ENCODE data around the gene ALAS1. TPM values are rescaled to one million over a fixed set of nuclear protein-coding genes. Genes with fewer than 3 reads are reported as not detected.

The ALAS1 gene
- total RNA-seq, 1 donor from 2014 or later, result 78.5 TPM

GRCh38 chr3:52233108-52233591, 35.2 kb downstream of the ALAS1 start:
- intact Hi-C loops (cut with micrococcal nuclease), result no loop called here

- intact Hi-C loops (cut with micrococcal nuclease), result no loop called here
Measured at GRCh38 chr3:52233968-52234367, 36.0 kb downstream of the ALAS1 start.

DNA sequence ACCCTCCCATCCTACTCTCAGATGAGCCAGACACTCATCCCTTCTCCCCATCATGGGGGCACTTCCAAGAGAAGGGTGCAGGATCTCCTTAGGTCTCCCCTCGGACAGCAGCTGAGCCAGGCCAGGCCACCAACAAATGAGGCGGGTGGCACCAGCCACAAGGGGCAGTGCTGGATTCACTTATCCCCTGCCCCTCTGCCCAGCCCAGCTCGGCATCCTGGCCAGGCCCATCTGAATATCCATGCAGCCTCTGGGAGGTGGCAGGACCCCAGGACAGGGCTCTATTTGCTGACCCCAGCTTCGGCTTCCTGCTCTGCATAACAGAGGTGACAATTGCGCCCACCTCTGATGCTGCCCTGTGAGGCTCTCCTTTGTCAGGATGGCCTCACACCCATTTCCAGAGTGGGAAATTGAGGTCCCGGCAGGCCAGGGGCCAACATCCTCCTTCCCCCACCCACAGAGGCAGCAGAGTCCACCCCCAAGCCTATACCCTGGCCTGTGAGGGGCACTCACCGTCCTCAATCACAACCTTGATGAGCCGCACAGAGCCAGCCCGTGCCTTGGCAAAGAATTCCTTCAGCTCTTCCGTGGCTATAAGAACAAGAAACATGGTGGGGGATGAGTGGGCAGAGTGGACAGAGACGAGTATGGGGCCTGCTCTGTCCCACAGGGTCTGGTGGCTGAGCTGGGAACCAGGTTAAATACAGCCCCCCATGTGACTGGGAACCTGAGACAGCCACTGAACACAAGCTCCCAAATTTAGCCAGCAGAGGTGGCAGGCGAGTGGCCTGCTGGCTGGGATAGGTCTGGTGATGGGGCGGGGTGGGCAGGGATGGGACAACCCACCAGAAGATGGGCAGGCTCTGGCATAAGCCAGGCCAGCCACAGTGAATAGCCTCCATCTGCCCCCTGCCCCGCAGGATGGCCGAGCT, 36.8 kb downstream of the ALAS1 start:
- intact Hi-C loops (cut with micrococcal nuclease), result no loop called here

GRCh38 chr3:52236424-52236886, 38.5 kb downstream of the ALAS1 start:
- intact Hi-C loops (cut with micrococcal nuclease), result no loop called here

- intact Hi-C loops (cut with micrococcal nuclease), result no loop called here
Measured at GRCh38 chr3:52237006-52237656, 39.2 kb downstream of the ALAS1 start.

DNA sequence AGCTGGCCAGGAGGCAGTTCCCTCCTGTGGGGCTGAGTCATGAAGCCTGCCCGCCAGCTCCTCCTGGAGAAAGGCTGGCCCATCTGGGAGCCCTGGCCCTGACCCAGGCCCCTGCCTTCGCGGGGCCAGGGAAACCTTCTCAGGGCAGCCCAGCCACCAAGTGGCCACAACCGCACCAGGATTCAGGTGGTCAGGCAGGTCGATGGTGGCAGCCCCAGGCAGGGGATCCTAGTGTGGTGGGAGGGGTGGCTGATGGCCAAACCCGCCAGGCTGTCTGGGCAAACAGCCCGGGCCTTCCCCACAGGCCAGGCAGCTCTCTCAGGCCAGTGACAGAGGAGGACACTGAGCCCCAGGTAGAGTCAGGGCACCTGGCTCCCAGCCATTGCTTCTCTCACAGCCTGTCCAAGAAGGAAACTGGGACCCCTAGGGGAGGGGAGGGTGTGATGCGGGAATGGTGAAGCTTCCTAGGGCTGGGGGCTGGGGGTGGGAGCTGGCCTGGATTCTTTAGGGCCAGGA, 39.8 kb downstream of the ALAS1 start:
- intact Hi-C loops (cut with micrococcal nuclease), result loop anchor here (2.0 kb wide), 3 partner anchors 15 to 243 kb away; partner anchors contain the start of gene RPL29

DNA sequence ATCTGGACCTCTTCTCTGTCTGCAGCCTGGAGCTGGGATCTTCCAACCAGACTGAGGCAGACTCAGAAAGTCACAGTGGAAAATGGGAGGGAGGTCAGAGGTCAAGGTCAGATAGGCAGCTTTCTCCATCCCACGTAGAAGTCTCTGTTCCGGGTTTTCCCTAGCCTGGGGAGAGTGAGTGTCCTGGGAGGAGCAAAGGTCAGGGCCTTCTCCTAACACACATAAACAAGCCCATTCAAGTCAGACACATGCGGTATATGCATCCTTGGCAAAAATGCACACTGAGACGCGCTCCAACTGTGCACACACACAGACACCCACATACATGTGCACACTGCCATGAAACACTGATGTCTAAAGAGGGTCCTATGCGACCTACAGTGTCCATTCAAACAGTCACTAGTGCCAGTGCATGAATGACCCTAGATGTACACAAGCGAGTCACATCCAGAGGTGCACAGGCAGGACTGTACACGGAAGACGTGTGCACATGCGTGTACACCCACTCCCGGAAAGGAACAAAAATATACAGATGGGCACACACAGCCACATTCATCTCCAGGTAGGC, 40.3 kb downstream of the ALAS1 start:
- intact Hi-C loops (cut with micrococcal nuclease), result loop anchor here (2.0 kb wide), 3 partner anchors 15 to 243 kb away; partner anchors contain the start of gene RPL29

DNA sequence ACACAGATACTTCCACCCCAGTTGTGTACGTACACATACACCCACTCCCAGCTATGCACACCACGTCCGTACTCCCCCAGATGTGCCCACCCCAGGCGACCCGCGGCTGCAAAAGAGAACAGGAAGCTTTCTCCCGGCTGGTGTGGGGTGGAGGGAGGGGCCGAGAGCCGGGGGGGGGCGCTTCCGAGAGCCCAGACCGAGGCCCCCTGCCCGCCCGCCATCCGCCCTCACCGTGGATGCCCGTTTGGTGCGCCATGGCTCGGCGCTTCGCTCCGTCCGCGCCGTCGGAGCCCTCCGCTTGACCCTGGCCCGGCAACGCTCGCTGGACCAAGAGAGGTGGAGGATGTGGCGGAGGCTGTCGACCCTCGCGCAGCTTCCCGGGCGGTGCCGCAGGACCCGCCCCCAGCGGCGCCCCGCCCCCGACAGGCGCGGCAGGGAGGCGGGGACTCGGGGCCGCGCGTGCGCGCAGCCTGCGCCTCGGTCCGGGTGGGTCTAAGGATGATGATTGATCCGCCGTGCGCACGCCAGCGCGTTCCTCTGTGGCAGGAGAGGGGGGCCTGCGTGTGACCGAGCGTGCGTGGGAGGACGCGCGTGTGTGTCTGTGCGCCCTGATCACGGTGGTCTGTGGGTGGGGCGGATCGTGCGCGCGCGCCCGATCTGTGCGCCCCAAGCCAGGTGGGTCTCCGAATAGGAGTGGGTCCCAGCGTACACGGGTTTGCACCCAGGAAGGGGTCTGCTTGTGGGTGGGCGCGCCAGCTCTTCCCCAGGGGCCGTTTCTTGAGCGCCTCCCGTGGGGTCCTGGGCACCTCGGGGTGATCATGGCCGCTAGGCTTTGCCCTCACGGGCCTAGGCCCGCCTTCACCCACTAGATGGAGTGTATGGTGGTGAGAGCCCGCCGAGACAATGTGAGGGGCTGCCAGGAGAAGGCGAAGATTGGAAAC, 41.1 kb downstream of the ALAS1 start, which contains the start of gene TWF2:
Gene TWF2, minus strand, starts transcription at position 398 of the 941 bp plus-strand sequence. Its CDS starts 142 bp downstream, at position 256.
- intact Hi-C loops (cut with micrococcal nuclease), result loop anchor here (1.0 to 2.0 kb wide), 10 partner anchors 14 to 244 kb away; partner anchors contain the start of genes POC1A, RPL29 and WDR82

DNA sequence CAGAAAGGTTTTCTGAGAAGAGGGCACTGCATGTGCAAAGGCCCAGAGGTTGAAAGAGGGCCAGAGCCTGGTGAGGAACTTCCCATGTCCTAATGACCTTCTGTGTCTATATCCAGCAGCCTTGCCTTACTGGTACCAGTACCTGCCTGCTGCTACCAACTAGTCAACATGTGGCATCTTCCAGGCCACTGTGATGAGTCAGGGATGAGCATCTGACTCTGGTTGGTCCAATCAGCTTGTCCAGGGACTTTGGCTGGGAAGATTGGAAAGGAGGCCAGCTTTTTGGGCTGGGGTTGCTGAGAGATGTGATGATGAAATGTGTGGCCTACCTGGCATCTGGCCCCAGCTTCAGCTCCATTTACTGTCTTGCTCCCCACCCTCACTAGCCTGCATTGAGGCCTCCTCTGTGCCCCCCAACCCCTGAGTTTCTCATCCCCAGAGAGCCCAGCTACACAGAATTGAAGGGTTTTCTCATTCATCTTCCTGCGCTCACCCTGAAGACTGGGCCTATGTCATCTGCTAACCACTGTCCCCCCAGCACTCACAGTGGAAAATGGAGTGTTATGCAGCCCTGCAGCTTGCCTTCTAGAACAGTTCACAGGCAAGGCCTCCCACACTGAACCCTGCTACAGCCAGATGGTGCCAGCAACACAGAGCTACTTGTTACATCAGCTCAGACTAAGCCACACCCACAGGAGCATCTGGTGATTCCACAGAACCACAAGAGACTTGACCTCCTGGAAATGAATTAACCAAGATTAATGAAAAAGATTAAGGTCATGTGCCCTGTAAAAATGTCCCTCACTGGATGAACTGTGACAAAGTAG, 42.3 kb downstream of the ALAS1 start:
- intact Hi-C loops (cut with micrococcal nuclease), result loop anchor here (2.0 kb wide), 1 partner anchor 297 kb away; the partner anchor contains the start of gene UQCC5

GRCh38 chr3:52240886-52241370, 43.0 kb downstream of the ALAS1 start:
- intact Hi-C loops (cut with micrococcal nuclease), result loop anchor here (2.0 kb wide), 1 partner anchor 296 kb away; the partner anchor contains the start of gene UQCC5

- intact Hi-C loops (cut with micrococcal nuclease), result no loop called here
Measured at GRCh38 chr3:52242039-52242438, 44.1 kb downstream of the ALAS1 start.

DNA sequence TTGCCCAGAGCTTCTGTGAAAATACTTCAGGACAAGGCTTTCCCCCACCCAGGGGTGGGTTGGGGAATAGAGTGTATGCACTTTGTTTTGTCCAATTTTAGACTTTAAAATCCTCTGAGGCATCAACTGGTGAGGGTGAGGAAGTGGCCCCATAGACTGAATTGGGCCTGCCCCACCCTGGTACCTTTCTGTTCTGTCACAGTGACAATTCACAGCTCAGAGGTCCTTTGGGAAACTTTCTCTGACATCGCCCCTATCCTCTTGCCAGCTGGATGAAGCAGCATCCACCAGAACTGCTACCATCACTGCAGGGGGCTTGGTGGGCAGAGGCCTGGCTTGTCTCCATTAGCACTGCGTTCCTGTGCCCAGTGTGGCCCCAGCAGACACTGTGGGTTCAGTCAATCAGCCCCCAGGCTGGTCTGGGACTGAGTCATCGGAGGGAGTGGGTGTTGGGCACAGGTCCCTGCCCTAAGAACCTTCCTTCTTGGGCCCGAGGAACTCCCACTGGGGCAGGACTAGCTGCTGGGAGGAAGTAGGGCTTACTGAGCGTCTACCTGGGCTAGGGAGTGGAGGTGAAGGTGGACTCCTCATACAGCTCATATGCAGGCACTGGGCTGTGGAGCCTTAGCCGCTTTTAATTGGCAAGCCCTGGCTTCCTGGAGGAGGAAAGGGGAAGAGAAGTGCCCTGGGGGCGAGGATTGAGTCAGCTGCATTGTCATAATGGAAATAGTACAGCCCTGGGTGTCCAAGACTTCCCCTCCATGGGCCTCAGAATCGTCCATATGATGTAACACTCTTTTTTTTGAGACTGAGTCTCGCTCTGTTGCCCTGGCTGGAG, 46.0 kb downstream of the ALAS1 start:
- intact Hi-C loops (cut with micrococcal nuclease), result no loop called here

- intact Hi-C loops (cut with micrococcal nuclease), result loop anchor here (1.0 kb wide), 1 partner anchor 8 kb away; no protein-coding TSS in a partner anchor
Measured at GRCh38 chr3:52245322-52246263, 47.6 kb downstream of the ALAS1 start, which contains the start of gene PPM1M. PPM1M (plus strand) TSS chr3:52245759; CDS start chr3:52245825, 66 bp downstream.

DNA sequence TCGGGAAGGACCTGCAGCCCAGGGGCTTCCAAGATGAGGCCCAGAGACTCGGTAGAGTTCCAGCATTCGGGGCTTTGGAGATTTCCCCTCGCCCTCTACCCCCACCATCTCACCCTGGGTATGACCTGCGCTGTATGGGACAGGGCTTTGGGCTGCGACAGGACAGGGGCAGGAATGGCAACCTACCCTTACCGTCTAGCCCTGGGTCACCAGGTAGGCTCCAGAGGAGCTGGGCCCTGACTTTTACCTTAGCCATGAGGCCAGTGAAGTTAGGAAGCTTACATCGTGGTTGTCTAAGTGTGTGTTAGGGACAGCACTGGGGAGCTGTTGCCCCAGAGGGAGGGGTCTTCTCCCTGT, 48.3 kb downstream of the ALAS1 start:
- intact Hi-C loops (cut with micrococcal nuclease), result no loop called here

DNA sequence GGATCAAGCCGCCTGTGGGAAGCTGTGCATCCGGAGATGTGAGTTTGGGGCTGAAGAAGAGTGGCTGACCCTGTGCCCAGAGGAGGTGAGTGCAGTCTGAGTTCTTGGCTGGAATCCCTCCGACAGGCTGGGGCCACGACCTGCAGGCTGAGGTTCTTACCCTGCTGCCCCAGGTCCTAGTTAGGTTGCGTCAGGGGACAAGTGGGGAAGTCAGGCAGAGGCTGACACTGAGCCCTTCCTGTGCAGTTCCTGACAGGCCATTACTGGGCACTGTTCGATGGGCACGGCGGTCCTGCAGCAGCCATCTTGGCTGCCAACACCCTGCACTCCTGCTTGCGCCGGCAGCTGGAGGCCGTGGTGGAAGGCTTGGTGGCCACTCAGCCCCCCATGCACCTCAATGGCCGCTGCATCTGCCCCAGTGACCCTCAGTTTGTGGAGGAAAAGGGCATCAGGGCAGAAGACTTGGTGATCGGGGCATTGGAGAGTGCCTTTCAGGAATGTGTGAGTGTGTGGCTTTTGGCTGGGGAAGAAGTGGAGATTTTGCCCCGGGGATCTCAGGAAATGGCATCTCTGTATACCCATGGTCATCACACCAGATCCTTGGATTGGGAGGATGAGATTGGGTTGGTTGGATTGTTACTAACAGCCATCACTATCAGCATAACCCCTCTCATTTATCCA, 48.9 kb downstream of the ALAS1 start:
- intact Hi-C loops (cut with micrococcal nuclease), result no loop called here
